GM11168 (cell line): Measurements from ENCODE around the gene PSEN2.

Experiments
- in situ Hi-C: fragments of 300-500 bp; cut with MboI; formaldehyde crosslinking; loops from one replicate; pipeline ENCODE4 v1.12.0; 2022; ENCODE audit warnings: low sequenced_read_pairs; ENCODE audit not compliant: unreplicated experiment

PSEN2 gene

DNA sequence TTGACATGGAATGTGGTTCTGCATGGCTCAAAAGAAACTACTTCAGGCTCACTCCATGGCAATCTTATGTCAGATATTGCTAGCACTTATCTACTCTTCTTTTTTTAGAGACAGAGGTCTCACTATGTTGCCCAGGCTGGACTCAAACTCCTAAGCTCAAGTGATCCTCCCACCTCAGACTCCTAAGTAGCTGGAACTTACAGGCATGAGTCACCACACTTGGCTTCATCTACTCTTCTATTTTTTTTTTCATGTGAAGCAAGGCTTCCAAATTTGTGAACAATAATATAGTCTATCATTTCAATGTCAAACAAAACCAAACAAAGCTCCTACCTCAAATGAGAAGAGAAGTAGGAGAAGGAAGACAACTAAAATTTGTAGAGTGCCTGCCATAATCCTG is 7.5 kb upstream of the PSEN2 start:
- in situ Hi-C loops: no loop called here

DNA sequence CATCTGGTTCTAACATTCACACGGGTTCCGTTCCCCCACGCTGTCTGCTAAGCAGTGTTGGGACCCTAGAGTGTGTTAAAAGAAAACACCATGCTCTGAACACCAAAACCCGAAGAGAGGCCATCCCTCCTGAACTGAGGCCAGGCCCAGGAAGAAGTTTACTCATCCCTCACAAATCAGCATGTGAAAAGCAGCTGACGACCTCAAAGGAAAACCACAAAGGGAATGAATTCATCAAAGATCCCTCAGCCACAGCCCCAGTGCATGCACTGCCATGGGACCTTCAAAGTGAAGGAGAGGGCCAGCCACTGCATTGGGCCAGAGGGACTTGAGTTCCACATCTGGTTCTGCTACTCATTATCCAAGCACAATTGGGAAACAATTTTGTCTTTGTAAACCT is 7.0 kb upstream of the PSEN2 start:
- in situ Hi-C loops: no loop called here

DNA sequence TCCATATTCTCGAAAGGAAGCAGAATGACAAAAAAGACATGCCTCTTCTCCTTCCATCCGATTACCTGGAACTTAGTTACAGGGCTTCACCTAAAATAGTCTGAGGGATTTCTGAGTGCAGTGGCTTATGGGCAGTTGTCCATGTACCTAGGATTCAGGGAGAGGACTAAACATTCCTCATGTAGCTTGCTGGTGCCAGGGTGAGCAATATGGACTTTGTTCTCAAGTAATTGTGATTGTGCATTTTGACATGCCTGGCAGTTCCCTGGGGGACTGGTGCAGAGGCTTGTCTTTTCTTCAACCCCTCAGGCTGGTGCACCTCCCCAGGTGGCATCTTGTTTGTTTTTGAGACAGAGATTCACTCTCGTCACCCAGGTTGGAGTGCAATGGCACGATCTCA is 6.1 kb upstream of the PSEN2 start:
- in situ Hi-C loops: no loop called here

DNA sequence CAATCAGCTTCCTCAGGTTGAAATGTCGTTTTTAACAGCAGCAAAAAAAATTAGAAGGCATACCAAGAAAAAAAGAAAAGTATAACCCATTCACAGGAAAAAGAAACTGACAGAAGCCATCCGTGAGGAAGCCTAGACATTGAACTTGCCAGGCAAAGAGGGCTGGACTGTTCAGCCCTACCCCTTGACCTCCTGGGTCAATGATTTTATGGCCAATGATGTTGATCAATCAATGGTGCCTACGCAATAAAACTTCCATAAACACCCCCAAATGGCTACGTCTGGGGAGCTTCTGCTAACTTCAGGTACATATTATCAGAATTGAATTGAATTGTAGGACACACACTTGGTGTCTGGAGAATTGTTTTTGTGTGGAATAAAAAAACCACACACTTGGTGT is 4.8 kb upstream of the PSEN2 start:
- in situ Hi-C loops: no loop called here

DNA sequence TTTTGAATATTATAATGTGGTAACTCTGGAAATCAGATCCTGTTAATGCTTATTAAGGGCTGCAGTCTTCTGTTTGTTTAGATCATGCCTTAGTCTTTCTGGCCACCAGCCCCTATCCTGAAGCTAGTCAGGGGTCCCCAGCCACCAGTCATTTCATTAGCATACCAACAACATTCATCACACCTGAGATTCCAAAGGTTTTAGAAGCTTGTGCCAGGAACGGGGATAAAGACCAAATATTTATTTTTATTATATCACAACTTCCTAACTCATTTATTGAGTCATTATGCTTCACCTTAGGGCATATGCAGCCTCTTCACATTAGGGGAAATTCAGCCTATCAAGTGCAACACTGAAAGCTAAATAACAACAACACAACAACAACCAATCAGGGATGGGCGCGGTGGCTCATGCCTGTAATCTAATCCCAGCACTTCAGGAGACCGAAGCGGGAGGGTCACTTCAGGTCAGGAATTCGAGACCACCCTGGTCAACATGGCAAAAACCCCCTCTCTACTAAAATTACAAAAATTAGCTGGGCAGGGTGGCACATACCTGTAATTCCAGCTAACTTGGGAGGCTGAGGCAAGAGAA is 2.9 kb upstream of the PSEN2 start:
- in situ Hi-C loops: no loop called here

DNA sequence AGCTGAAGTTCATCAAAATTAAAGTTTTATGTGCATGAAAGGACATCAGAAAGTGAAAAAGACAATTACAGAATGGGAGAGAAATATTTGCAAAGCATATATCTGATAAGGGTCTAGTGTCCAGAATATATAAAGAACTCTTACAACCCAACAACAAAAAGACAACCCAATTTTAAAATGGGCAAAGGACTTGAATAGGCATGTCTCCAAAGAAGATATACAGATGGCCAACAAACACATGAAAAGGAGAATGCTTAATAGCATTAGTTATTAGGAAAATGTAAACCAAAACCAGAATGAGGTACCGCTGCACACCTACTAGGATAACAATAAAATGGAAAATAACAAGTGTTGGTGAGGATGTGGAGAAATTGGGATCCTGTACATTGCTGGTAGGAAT is 1.7 kb upstream of the PSEN2 start:
- in situ Hi-C loops: no loop called here

DNA sequence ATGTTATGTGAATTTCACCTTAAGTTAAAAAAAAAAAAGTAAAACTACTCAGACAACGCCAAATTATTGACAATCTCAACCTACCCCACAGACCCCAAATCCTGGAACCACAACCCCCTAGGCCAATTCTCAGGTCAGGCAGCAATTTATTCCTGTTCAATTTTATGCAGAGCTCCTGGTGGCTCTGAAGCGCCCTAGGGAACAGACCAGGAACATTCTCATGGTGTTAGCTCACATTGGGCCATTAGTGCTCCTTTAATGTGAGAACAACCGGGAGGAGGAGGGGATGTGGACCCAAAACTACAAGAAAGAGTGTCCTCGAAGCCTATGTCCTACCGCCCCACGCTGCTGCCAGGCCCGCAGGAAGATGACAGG is 403 bp upstream of the PSEN2 start:
- in situ Hi-C loops: no loop called here

DNA sequence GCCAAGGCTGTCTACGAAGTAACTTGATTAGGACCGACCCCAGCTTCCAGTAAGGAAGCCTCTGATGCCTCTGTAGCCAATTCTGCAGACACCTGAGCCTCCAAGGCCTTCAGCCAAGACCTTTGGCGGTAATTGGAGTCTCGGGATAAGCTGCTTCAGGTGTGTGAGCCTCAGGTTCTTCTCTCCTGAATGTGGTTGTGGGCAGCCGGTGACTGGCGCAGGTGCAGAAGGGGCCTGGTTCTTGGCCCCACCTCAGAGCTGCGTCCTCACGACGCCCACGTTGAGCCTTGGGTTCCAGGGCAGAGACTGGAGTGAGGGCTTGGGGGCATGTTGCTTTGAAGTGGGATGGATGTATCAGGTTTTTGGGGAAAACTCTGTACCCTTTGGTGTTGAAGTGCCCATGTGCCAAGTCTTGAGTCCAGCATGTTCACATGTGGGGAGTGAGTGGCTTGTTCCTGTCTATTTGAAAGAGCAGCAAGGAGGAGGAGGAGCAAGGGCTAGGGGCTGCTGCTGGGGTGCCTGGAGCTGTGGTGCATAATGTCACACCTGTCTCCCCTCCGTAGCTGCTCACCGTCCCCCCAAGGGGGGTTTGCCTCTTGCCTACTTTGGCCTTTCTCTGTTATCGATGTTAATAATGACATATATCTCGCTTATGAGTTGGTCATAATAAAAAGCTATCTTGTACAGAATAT is 1.4 kb downstream of the PSEN2 start:
- in situ Hi-C loops: no loop called here

DNA sequence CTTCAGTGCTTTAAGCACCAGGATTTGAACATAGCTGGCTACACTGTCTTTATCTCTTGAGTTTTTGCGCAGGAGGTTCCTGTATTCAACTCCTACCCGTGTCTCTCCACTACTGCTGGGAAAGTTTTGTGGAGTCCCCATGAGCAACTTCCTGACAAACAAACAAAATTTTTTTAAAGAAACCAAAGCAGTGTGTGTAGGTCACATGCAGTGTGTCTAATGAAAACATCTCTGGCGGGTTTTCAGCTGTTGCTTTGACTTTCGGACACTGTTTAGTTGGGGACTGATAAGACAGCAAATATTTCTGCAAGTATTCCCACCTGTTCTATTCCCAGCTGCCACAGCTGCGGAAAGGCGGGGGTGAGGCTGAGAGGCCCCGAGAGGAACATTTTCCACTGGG is 2.0 kb downstream of the PSEN2 start:
- in situ Hi-C loops: no loop called here

DNA sequence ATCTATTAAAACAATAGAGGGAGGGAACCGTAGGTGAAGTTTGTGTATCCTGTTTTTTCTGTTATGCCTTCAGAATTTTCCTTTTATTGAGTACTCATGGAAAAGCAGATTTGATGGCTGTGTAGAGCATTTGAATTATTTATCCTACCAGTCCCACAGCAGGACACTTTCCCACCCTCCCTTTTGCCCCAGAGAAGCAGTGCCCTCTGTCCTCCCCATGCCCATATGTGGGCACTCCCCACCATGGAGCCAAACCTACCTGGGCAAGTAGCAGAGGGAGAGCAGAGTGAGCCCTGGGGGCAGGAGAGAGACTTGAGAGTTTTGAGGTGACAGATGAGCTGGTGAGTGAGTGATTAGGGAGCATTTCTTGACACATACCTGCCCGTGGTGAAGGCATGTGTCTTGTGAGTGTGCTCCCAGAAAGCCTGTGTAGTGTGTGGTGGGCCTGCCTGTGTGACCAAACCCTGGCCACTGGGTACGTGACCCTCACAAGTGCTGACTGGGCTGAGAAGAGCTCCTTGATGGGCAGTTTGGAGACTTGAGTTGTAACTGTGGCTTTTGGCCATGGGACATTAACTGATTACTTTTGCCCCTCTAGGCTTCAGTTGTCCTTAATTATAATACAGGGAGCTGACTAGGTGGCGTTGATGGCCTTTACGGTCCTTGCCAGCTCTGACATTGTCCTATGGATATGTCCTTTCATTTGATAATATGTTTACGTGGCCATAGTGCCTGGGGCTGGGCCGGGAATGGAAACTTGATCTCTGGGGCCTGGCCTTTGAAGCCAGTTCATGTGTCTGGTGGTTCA is 3.6 kb downstream of the PSEN2 start:
- in situ Hi-C loops: no loop called here

DNA sequence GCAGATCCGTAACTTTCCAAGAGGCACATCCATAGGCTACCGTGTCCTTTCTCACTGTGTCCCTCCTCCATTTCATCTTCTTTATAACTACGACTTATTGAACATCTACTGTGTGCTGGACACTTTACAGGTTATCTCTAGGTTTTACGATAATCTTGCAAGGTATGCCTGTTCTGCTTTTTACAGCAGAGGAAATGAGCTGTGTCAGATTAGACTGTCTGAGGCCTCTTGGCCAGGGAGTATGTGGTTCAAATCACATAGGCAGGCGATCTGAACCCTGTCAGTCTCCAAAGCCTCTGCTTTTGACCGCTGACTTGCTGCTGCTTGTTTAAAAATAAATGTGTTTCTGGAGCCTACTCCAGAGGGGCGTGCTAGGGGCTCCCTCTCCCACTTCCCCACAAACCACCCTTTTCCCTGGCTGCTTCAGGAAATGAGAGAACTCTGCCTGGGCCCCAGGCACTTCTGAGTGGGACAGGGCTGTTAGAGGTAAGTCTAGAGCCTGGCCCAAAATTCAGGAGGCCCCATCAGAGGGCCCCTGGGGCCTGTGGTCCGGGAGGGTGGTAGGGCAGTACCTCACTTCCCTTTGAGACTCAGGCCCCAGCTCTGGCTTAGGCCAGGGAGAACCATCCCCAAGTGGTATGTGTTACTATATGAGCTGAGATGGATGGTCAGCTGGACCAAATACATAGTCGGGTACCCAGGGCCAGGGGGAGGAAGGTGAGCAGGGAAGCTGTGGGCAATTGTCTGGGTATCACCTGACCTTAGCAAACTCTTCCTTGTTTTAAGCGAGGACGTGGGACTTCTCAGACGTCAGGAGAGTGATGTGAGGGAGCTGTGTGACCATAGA is 4.4 kb downstream of the PSEN2 start:
- in situ Hi-C loops: no loop called here

DNA sequence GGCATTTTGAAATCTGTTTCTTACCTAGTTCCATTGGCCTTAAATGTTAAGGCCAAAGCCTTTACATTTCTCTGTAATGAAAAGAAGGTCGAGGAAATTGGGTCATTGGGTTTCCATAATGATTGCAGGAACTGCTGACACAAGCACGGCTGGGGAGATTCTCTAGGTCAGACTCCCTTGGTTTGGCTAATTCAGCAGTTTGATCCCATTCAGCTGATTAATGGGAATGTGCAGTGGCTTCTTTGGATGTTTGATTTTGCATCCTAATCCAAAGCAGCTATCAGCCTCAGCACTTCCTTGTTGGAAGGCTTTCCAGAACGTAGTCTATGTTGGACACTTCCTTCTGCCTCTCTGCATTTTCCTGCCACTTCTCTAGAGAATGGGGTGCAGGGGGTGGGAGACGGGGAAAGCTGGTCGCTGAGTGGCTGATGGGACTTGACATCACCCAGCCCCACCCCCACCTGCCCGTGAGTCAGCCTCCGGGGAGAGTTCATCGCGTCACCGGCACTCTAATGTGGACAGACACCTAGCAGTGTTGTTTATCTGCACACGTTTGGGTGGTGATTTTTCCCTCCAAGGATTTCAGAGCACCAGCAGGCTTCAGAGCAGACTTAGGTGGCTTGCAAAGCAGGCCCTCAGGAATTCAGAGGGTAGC is 5.4 kb downstream of the PSEN2 start:
- in situ Hi-C loops: no loop called here

DNA sequence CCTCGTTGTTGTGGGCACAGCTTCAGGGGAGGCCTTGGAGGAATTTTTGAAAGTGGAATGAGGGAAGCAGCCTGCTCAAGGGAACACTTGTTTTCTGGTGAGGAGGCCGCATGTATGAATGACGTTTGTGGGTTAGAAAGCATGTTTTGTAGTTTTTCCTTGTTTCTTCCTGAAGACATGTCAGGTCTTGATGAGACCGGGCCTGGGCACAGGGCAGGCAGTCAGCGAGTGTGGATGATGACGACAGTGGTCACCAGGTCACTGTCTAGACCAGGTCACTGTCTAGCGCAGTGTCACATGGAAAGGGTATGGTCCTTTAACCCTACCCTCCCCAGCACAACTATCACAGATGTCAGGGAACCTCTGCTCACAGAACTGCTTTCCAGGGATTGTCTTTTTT is 7.3 kb downstream of the PSEN2 start:
- in situ Hi-C loops: no loop called here

DNA sequence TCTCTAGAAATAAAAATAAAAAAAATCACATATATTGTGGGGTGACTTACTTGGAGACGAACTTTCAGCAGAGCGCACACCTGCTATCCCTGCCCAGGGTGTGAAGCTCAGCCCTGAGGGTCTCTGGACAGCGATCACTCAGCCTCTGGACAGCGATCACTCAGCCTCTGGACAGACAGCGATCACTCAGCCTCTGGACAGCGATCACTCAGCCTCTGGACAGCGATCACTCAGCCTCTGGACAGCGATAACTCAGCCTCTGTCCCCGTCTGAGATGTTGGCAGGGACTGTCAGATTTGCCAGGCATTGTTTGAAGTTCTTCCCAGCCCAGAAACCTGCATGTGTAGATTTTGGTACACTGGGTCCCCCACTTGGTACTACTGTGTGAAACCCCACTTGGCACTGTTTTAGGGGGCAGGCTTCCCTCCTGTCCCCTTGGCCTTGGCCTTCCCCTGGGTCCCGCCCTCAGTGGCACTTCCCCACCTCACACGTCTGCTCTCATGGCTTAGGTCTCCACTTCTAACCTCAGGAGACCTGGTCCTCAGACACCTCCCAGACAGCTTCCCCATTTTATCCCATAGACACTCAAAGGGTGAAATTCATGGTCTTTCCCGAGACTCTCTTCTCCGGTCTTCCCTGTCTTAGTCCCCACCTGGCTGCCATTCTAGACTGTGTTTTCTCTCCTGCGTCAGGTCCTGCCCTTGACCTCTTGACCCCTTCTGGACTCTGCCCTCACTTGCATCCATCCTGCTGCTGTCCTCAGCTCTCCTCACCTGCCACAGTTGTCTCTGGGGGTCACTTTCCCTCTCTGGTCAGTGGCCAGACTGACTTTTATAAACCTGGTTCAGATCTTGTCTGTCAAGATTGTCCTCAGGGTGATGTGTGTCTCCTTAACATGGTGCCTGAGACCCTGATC is 10.2 kb downstream of the PSEN2 start:
- in situ Hi-C loops: no loop called here

DNA sequence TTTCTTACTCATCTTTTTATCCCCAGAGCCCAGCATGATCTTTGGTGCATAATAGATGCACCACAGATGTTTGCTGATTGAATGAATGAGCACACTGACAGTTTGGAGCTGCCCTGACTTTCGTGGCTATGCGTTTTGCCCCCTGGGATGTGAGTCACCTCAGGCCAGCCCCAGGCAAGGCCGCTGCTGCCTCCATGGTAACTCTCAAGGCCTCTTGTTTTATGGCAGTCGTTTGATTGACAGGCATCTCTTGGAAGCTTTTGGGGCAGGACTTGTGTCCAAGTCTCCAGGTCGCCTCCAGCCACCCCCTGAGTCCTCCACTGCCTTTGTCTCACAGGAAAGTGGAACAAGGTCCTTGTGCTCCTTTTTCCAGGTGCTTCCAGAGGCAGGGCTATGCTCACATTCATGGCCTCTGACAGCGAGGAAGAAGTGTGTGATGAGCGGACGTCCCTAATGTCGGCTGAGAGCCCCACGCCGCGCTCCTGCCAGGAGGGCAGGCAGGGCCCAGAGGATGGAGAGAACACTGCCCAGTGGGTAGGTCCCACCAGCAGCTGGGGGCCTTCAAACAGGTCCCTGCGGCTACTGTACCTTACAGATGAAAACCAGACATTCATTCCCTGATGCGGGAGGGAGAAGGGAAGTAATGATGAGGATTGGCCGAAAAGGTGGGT is 11.2 kb downstream of the PSEN2 start:
- in situ Hi-C loops: no loop called here

DNA sequence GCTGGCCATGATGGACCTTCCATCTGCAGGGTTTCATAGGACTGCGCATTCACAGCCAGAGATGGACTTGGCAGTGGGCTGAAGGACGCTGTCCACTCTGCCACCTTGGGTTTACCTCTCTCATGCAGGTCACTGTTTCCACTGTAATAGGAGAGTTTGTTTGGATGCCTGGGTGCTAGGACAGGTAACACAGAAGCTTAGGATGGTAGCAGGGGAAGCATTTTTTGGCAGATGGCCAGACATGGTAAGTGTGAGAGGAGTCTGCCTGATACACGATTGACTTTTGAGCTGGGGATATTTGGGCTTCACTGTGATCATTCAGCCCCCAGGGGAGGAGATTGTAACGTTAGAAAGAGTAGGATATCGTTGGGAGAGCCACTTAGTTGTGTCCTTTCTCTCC is 11.8 kb downstream of the PSEN2 start:
- in situ Hi-C loops: no loop called here

DNA sequence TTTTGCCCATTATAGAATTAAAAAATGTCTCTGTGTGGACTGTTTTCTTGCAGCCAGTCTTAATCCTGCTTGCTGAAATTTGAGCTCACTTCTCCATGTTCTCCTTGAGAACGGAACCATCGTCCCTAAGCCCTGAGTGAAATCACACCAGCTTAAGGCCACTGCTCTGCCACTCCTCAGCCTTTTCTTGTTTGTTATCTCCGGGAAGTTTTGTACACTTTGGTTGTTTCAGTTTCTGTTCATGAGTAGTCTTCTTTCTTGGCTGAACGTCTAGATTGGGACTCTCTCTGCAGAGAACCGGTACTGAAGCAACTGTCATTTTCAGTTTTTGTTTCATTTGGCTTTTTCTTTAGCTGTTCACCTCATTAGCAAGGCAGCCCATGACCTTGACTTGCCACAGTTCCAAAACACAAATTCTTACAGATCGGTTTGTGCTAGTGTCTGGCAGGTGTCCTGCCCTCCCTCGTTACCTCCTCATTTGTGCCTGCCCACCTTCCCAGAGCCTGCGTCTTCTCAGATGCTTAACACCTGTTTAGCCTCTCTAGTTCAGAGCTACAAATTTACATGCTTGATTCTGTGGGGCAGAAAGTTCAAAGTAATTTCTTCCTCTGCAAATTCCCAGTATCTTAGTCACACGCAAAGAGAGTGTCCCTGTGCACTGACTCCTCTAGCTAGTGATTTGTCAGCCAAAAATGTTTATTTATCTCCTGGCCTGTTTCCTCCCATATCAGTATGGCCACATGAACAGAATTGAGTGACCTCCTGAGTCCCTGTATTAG is 12.4 kb downstream of the PSEN2 start:
- in situ Hi-C loops: no loop called here

DNA sequence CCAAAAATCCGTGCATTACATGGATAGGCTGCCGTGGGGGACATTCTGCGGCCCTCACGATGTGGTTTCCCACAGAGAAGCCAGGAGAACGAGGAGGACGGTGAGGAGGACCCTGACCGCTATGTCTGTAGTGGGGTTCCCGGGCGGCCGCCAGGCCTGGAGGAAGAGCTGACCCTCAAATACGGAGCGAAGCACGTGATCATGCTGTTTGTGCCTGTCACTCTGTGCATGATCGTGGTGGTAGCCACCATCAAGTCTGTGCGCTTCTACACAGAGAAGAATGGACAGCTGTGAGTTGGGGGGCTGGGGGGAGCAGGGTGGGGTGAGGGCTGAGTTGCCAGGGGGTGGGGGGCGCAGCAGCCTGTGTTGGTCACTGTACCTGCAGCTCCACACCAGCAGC is 13.2 kb downstream of the PSEN2 start:
- in situ Hi-C loops: no loop called here
